Brain microvascular endothelial cell (primary cell): ENCODE data around the gene HERC2.

Experiments used
- DNase-seq: peaks from one replicate; pipeline ENCODE4 v3.0.0-alpha.2; 2020
- H3K27ac ChIP-seq: fragments of 250-450 bp; sonication (Bioruptor Pico); 2 replicates; pipeline ENCODE4 v1.5.1; 2020; ENCODE audit warnings: mild to moderate bottlenecking, moderate library complexity
- H3K27me3 ChIP-seq: fragments of 250-450 bp; sonication (Bioruptor Pico); replicated peaks from 2 replicates; pipeline ENCODE4 v1.5.1; 2020; ENCODE audit warnings: mild to moderate bottlenecking
- H3K36me3 ChIP-seq: fragments of 250-450 bp; sonication (Bioruptor Pico); replicated peaks from 2 replicates; pipeline ENCODE4 v1.5.1; 2020; ENCODE audit warnings: mild to moderate bottlenecking
- H3K4me3 ChIP-seq: 2 replicates; pipeline ENCODE4 v1.5.1; 2011; ENCODE audit warnings: low read depth, mild to moderate bottlenecking, control low read depth, low read length, moderate library complexity
- in situ Hi-C: cut with HindIII; loops from 2 replicates; pipeline ENCODE4 v1.10.0; 2017; ENCODE audit warnings: low sequenced_read_pairs, low pct_ligation_motif_present
- TF ChIP-seq, protein P1 (sequence below): IDR thresholded peaks from 2 replicates; pipeline ENCODE4 v1.5.1; 2011; ENCODE audit warnings: low read depth, mild to moderate bottlenecking, moderate library complexity, low read length, control low read depth, inconsistent platforms; ENCODE audit errors: missing control alignments

HERC2 gene

DNA sequence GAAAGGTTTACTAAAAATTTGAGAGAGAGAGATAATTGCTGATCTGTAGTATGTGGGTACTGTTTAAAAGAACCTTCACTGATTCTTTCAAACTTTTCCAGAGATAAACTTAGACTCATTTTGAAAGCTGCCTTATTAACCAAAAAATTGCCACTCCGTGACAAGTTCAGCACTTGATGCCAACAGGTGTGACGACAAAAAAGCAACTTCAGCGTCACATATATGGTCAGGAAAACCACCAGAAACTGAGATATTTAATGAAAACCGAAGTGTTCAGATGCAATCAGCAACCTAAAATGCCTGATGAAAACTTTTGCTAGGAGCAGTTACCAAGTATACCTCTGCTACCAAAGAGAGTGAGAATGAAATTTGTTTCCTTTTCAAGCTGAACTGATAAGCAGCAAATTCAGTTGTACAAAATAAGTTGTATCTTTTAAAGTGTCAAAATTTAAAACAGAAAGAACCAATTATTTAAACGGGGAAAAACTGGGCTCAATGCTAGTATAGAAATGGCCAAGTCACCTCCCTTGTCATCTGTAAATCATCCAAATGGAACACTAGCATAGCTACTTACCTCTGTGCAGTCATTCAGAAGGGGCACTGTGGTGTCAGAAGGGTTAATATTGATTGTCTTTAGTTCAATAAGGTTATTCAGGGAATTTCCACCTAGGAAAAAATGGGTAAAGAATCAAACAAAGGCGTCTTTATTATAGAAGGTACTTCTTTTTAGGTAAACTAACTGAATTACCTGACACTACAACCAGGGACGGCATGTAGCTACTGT lies 131.4 kb downstream of the HERC2 start:
- H3K36me3 ChIP-seq, result peaks cover 15% of the 10 kb centered on the region

DNA sequence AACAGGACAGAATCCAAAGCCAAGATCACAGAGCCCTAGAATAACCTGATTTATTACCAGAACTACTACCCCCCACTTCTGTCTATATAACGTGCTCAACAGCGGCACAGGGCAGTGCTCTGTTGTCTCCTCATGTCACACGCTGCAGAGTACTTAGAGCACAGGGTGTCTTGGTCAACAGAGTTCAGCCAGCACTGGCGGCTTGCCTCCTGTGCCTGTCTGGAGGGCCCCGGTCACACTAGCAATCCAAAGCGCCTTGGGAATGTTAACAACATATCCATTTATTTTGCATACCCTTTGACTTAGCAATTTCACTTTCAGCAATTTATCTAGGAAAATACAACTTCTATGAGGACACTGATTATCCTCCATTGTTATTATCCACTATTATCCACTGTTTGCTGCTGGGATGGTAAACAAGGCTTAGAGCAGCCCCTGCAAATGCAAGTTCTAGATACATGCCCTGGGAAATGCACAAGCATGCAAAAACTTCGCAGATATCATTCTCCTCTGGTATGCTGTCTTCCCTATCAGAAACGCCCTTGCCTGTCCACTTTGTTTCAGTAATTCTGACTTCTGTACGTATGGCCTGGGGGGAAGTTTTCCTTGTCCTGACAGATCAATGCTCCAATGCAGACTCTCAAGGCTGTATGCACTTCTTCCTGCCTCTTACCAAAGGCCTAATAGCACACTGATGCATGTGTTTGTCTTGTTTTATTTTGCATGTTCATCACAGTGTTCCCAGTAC lies 136.7 kb downstream of the HERC2 start:
- TF ChIP-seq, protein P1, sequence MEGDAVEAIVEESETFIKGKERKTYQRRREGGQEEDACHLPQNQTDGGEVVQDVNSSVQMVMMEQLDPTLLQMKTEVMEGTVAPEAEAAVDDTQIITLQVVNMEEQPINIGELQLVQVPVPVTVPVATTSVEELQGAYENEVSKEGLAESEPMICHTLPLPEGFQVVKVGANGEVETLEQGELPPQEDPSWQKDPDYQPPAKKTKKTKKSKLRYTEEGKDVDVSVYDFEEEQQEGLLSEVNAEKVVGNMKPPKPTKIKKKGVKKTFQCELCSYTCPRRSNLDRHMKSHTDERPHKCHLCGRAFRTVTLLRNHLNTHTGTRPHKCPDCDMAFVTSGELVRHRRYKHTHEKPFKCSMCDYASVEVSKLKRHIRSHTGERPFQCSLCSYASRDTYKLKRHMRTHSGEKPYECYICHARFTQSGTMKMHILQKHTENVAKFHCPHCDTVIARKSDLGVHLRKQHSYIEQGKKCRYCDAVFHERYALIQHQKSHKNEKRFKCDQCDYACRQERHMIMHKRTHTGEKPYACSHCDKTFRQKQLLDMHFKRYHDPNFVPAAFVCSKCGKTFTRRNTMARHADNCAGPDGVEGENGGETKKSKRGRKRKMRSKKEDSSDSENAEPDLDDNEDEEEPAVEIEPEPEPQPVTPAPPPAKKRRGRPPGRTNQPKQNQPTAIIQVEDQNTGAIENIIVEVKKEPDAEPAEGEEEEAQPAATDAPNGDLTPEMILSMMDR, result no peak
- in situ Hi-C loops, result no loop called here
- no peak for DNase-seq
- H3K4me3 ChIP-seq, result no peak overlapping the region
- H3K27me3 ChIP-seq, result no peaks in the 10 kb centered on the region
- peaks cover 28% of the 10 kb centered on the region for H3K36me3 ChIP-seq
- no peak overlapping the region for H3K27ac ChIP-seq

More for the DNA sequence above, 131.4 kb downstream of the HERC2 start:
- no peaks in the 10 kb centered on the region for H3K27me3 ChIP-seq
- DNase-seq, result no peak
- no peak overlapping the region for H3K4me3 ChIP-seq
- in situ Hi-C loops, result no loop called here
- TF ChIP-seq, protein P1, result no peak
- H3K27ac ChIP-seq, result no peak overlapping the region

DNA sequence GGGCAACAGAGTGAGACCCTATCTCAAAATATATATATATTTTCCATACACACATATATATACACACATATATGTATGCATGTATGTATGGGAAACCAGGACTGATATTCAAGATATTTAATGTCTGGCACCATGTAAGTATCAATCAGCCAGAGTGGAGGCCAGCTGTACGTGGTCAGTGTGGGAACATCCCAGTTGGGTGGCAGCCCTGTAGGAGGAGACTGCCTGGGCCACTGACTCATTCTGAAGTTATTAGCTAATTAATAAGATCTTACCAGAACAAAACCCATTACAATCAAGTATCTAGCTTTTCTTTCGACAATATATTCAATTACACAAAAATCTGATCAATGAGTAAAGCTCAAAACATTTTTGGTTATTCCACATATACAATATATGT lies 137.8 kb downstream of the HERC2 start:
- Histone ChIP-seq H3K4me3 (no peak overlapping the region), H3K27ac (no peak overlapping the region), H3K27me3 (no peaks in the 10 kb centered on the region), H3K36me3 (peaks cover 32% of the 10 kb centered on the region)
- in situ Hi-C loops, result no loop called here
- DNase-seq, result no peak
- TF ChIP-seq, protein P1, result no peak

DNA sequence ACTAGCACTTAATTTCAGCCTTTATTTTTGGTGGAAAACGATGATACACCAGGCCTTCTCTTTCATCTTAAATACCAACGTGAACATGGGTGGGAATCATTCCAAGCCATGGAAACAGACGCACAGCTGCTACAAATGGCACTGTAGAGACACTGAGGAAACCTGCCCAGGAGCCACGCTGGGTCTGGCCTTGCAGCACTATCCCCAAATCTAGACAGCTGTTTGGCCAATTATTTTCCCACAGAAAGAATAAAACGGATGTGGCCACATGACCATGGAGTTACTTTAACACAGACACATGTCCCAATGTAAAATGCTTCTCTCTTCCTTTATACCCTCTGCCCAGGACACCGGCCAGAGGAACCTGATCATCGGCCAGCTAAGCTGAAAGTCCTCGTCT lies 139.2 kb downstream of the HERC2 start:
- in situ Hi-C loops, result no loop called here
- H3K36me3 ChIP-seq, result peaks cover 32% of the 10 kb centered on the region
- H3K27me3 ChIP-seq, result no peaks in the 10 kb centered on the region
- no peak overlapping the region for H3K27ac ChIP-seq
- TF ChIP-seq, protein P1, result no peak
- DNase-seq, result no peak
- no peak overlapping the region for H3K4me3 ChIP-seq

DNA sequence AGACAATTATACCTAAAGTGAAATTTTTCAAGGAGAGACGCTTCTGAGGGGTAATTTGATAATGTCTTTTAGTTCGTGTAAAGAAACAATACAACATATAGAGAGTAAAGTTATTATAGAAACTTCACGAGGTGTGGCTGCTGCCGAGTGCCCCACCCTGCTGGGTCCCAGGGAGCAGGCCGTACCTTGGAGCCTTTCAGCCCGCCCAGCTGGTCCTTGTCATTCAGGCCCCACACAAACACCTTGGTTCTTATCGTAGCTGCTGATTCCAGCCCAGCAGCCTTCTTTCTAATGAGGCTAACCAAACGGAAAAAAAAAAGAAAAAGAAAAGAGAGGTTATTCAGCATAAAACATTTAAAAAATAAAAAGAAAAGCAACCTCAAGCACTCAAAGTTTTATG lies 139.8 kb downstream of the HERC2 start:
- in situ Hi-C loops, result no loop called here
- H3K27me3 ChIP-seq, result no peaks in the 10 kb centered on the region
- TF ChIP-seq, protein P1, result no peak
- DNase-seq, result no peak
- H3K4me3 ChIP-seq, result no peak overlapping the region
- peaks cover 31% of the 10 kb centered on the region for H3K36me3 ChIP-seq
- H3K27ac ChIP-seq, result no peak overlapping the region
